NOMO-1 (cell line): ENCODE data around the gene WDR73.
"Not testable (repeated sequence)": the region's sequence is repeated elsewhere in the genome, so short reads cannot be mapped to it uniquely, and the experiment has no call there.

ENCODE experiments used
- DNase-seq, 2 experiments: peaks; one replicate each; lab custom pipeline; 2025; ENCODE audit not compliant: unreplicated experiment in 2 of 2; lab: John Stamatoyannopoulos, UW

WDR73 gene

DNA sequence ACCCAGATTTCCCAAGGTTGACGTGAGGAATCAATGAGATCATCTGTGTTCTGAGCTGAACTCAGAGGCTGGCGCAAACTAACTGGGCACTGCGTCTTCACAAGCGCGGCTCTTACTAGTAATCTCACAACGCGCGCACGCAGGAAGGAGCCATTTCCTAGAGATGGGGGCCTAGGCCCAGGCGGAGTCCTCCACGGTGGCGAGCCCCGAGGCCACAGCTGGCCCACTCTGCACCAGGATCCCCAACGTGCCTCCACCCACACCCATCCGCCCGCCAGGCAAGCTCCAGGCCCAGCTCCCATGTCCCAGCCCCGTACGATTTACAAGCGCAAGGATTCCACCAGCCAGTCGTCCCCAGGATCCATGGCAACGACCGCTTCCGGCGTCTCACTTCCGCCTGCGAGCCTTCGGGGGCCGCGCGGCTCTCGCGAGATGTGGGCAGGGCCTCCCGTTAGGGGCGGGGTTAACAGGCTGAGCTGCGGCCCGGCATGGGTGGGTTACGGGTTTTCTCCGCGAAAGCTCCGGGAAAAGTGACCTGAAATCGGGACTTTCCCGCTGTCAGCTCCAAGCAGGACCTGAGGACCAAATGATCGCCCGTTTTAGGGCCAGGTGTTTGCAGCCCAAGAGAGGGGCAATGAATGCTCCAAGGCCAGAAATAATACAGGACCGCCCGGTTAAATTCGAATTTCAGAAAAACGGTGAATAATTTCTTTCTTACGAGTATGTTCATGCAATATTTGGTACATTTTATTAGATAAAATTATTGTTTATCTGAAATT is at the start of gene WDR73:
Gene WDR73 (minus strand): TSS at position 374 of the 779 bp plus-strand sequence. CDS start 9 bp downstream, at position 365.
- DNase-seq, result peak; percentile 88 to 91

DNA sequence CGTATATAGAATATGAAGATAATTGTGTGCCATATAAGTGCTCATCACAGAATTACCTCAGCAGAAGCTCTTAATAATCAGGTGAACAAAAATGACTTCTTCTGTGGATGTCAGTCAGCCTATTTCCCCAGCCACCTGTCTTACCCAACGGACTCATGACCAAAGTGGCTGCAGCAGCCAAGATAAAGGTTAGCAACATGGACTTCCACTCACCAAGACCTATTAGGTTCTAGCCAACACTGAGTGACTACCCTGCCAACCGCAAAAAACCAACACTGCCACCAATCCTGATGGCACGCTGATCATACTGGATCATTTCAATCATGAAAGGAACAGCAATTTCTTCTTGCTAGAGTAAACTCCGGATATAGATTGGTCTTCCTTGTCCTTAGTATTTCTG is 49.7 kb upstream of the WDR73 start:
- no peak for DNase-seq

DNA sequence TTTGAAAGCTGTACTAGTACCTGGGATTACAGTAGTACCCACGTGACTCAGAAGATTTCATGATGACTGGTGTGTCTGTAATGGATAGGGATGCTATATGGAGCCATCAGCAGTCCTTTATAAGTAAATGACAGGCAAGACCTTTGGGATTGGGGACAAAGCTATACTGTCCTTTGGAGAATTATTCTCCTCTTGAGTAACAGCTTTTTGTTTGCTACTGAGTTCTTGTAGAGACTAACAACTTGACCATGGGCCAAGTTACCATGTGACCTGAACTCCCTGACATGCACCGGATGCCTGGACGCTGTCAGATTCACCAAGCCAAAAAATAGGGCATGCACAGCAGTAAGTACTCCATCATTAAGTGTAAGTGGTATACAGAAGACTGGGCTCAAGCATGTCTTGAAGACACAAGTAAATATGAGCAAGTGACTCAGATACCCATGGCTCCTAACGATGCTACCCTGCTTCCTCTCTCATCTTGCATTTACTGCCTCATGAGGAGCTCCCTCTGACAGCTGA is 48.9 kb upstream of the WDR73 start:
- DNase-seq, result no peak

- DNase-seq, result no peak
Observed at GRCh38 chr15:84699538-84700191, 45.6 kb upstream of the WDR73 start.

- DNase-seq, result no peak
Observed at GRCh38 chr15:84697236-84697990, 43.3 kb upstream of the WDR73 start.

DNA sequence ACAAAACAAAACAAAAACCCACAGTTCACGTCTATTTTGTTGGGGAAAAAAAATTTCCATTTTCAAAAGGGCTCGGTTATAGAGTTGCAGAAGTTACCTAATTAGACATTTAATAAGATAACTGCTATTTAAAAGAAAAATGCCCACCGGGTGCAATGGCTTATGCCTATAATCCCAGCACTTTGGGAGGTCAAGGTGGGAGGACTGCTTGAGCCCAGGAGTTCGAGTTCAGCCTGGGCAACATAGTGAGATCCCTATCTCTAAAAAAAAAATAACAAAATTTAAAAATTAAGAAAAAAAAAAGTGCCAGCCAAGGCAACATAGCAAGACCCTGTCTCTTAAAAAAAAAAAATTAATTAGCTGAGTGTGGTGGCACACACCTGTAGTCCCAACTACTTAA is 42.7 kb upstream of the WDR73 start:
- DNase-seq, result no peak

DNA sequence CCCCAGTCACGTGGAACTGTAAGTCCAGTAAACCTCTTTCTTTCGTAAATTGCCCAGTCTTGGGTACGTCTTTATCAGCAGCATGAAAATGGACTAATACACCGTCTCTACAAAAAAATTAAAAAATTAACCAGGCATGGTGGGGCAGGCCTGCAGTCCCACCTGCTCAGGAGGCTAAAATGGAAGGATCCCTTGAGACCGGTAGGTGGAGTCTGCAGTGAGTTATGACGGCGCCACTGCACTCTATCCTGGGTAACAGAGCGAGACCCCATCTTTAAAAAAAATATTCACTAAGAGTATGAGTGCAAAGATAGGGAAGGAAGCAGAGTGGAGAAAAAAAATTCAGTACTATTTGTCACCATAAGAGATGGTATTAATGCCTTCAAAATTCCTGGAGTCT is 36.3 kb upstream of the WDR73 start:
- no peak for DNase-seq

DNA sequence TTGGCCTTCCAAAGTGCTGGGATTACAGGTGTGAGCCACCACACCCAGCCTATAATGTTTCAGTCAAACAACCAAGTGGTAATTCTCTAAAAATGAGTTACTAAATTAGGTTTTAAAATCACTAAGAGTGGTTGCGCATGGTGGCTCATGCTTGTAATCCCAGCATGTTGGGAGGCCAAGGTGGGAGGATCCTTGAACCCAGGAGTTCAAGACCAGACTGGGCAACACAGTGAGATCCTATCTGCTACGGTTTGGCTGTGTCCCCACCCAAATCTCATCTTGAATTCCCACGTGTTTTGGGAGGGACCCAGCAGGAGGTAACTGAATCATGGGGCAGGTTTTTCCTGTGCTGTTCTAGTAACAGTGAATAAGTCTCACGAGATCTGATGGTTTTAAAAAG is 35.8 kb upstream of the WDR73 start:
- DNase-seq, result no peak

DNA sequence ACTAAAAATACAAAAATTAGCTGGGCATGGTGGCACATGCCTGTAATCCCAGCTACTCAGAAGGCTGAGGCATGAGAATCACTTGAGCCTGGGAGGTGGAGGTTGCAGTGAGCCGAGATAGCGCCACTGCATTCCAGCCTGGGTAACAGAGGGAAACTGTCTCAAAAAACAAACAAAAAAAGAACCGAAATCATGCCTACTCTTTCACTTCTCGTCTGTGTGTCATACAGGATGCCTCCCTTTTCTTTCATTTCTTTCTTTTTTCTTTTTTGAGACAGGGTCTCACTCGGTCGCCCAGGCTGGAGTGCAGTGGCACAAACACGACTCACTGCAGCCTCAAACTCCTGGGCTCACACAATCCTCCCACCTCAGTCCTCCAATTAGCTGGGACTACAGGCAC is 32.4 kb upstream of the WDR73 start:
- not testable (repeated sequence) for DNase-seq

DNA sequence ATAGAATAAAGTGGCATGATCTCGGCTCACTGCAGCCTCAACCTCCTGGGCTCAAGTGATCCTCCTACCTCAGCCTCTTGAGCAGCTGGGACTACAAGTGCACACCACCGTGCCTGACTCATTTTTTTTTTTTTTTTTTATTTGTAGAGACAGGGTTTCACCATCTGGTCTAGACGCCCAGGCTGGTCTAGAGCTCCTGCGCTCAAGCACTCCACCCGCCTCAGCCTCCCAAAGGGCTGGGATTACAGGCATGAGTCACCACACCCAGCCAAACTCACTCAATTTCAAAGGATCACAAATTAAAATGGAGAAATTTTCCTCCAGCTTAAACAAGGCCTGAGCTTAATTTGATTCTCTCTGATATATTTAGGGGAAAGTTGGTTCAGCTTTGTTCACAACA is 31.2 kb upstream of the WDR73 start:
- DNase-seq, result no peak

- no peak for DNase-seq
Observed at GRCh38 chr15:84684092-84684491, 30.0 kb upstream of the WDR73 start.

DNA sequence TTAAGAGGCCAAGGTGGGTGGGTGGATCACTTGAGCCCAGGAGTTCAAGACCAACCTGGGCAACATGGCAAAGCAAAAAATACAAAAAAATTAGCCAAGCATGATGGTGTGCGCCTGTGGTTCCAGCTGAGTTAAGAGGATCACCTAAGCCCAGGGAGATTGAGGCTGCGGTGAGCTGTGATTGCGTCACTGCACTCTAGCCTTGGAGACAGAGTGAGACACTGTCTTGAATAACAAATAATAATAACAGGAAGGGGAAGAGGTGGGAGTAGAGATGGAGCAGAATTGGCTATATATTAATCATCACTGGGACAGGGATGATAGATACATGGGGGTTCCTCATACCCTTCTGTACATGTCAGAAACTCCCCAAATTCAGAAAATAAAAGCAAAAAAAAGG is 27.7 kb upstream of the WDR73 start:
- DNase-seq, result no peak

GRCh38 chr15:84671211-84671610 is 17.1 kb upstream of the WDR73 start:
- no peak for DNase-seq

DNA sequence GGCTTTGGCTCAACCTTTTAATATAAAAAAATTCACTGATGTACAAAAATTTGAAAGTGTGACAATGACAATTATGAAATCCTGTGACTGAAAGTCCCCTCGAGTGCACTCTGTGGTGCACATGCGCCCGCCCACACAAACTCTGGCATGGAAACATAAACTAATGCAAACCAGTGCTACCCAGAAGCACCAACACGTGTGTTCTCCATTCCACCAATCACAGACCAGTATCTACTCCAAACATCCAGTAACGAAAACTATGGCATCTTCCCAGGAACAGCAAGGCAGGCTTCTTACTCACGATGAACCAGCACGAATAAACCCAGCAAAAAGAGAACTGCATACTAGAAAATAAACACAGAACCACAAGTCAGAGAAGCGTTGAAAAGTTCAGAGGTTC is 15.6 kb upstream of the WDR73 start:
- no peak for DNase-seq

- DNase-seq, result no peak
Observed at GRCh38 chr15:84668221-84668982, 14.3 kb upstream of the WDR73 start.

GRCh38 chr15:84666373-84666772 is 12.3 kb upstream of the WDR73 start:
- DNase-seq, result no peak

DNA sequence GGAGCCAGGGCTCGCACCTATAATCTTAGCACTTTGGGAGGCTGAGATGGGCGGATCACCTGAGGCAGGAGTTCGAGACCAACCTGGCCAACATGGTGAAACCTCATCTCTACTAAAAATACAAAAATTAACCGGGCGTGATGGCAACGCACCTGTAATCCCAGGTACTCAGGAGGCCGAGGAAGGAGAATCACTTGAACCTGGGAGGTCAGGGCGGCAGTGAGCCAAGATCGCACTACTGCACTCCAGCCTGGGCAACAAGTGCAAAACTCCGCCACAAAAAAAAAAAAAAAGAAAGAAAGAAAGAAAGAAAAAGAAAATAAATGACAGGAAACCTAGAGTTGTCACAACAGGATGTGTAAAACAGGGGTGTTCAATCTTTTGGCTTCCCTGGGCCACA is 6.9 kb upstream of the WDR73 start:
- DNase-seq, result no peak

DNA sequence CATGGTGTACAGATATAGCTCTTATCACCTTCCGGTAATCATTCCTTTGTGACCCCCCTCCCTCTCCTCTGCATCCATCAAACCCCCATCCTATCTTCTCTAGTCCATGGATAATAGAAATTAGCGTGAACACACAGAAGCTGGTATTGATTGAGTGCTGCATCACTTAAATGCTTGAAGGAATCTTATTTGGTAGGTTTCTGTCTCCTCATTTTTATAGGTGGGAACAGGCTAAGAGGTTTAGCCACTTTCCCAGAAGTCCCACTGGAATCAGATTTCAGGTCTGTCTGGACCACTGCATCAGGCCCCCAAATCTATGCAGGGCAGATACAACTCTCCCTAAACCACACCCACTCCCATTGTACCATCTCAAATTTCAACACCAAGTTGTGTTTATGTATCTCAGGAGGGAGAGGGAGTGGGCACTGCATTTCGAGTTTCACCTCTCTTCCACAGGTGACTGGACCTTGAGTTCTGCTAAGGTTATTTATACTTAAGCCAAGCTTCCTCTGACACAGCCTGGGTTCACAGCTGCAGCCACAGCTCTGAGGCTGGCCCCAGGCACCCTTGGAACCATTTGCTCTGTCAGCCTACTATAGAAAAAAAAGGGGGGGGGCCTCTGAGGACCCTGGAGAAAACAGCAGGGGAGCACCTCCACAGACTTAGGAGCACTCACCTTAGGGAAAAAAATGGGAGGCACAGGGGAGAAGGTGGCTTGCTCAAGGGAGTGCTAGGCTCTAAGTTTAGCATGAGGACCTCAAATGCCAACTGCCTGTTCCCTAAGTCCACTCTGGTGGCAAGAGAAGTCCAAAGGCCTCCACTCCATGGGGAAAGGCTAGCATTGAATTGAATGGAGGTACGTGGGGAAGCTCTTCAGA is 6.1 kb upstream of the WDR73 start:
- no peak for DNase-seq

- DNase-seq, result no peak
Observed at GRCh38 chr15:84658788-84659411, 4.8 kb upstream of the WDR73 start.
